Liver (tissue), 9 donors: ENCODE measurements around the gene NR4A1. TPM values are rescaled to one million over a fixed set of nuclear protein-coding genes. Genes with fewer than 3 reads are reported as not detected.

Experiments used
- DNase-seq: peaks from one replicate; pipeline ENCODE4 v3.0.0-alpha.2; 2017; ENCODE audit warnings: low spot score
- H3K27ac ChIP-seq, 2 donors: one replicate each; pipeline ENCODE4 v1.7.0; 2013; ENCODE audit warnings: inconsistent platforms in 2 of 2, low read length in 2 of 2, control low read depth in 1 of 2, low read depth in 1 of 2, mild to moderate bottlenecking in 1 of 2
- H3K27me3 ChIP-seq, 4 donors: one replicate each; pipeline versions ENCODE4 v1.6.1 to v1.7.0; 2013; ENCODE audit warnings: low read length in 3 of 4, inconsistent platforms in 1 of 4, mild to moderate bottlenecking in 1 of 4, moderate library complexity in 1 of 4; ENCODE audit not compliant: control insufficient read depth in 4 of 4, insufficient read depth in 4 of 4
- H3K36me3 ChIP-seq, 4 donors: one replicate each; pipeline versions ENCODE4 v1.6.1 to v1.7.0; 2013; ENCODE audit warnings: low read length in 3 of 4, mild to moderate bottlenecking in 3 of 4, low read depth in 1 of 4, moderate library complexity in 1 of 4; ENCODE audit not compliant: control insufficient read depth in 4 of 4, insufficient read depth in 3 of 4
- H3K4me1 ChIP-seq, 4 donors: one replicate each; pipeline versions ENCODE4 v1.6.1 to v1.7.0; 2013; ENCODE audit warnings: low read length in 3 of 4, mild to moderate bottlenecking in 3 of 4, moderate library complexity in 1 of 4; ENCODE audit not compliant: control insufficient read depth in 4 of 4, insufficient read depth in 4 of 4
- H3K4me3 ChIP-seq, 3 donors: one replicate each; pipeline versions ENCODE4 v1.6.1 to v1.7.0; 2013; ENCODE audit warnings: low read length in 3 of 3, control low read depth in 1 of 3, low read depth in 1 of 3, mild to moderate bottlenecking in 1 of 3
- H3K9ac ChIP-seq, 2 donors: one replicate each; pipeline ENCODE4 v1.7.0; 2013; ENCODE audit warnings: low read length in 2 of 2, mild to moderate bottlenecking in 2 of 2, moderate library complexity in 2 of 2, control low read depth in 1 of 2, low read depth in 1 of 2
- H3K9me3 ChIP-seq, 4 donors: one replicate each; pipeline versions ENCODE4 v1.6.1 to v1.7.0; 2013; ENCODE audit warnings: low read length in 3 of 4; ENCODE audit not compliant: control insufficient read depth in 4 of 4
- EGR1 ChIP-seq, 2 donors: IDR thresholded peaks; 2 replicates each; pipeline ENCODE4 v1.6.1; 2016 to 2018; ENCODE audit warnings: antibody characterized with exemption in 2 of 2, low read depth in 2 of 2
- FOXA1 ChIP-seq: IDR thresholded peaks from 2 replicates; pipeline ENCODE4 v1.6.1; 2016; ENCODE audit warnings: antibody characterized with exemption
- FOXA2 ChIP-seq: IDR thresholded peaks from 2 replicates; pipeline ENCODE4 v1.6.1; 2016; ENCODE audit warnings: antibody characterized with exemption
- GABPA ChIP-seq, 2 donors: IDR thresholded peaks in 1 of 2; conservative IDR thresholded peaks in 1 of 2; 2 replicates each; pipeline ENCODE4 v1.6.1; 2016; ENCODE audit warnings: antibody characterized with exemption in 2 of 2, mild to moderate bottlenecking in 1 of 2, moderate library complexity in 1 of 2
- HNF4A ChIP-seq, 2 donors: conservative IDR thresholded peaks; 2 replicates each; pipeline ENCODE4 v1.6.1; 2016; ENCODE audit warnings: antibody characterized with exemption in 2 of 2, mild to moderate bottlenecking in 2 of 2
- JUND ChIP-seq, 2 donors: IDR thresholded peaks; 2 replicates each; pipeline ENCODE4 v1.6.1; 2016; ENCODE audit warnings: antibody characterized with exemption in 2 of 2
- NR2F2 ChIP-seq: IDR thresholded peaks from 2 replicates; pipeline ENCODE4 v1.6.1; 2016; ENCODE audit warnings: antibody characterized with exemption
- RAD21 ChIP-seq, 2 donors: IDR thresholded peaks; 2 replicates each; pipeline ENCODE4 v1.6.1; 2016; ENCODE audit warnings: antibody characterized with exemption in 2 of 2, mild to moderate bottlenecking in 2 of 2
- RXRA ChIP-seq, 2 donors: IDR thresholded peaks; 2 replicates each; pipeline ENCODE4 v1.6.1; 2017 to 2018; ENCODE audit warnings: antibody characterized with exemption in 2 of 2, mild to moderate bottlenecking in 1 of 2
- SP1 ChIP-seq: IDR thresholded peaks from 2 replicates; pipeline ENCODE4 v1.6.1; 2018; ENCODE audit warnings: antibody characterized with exemption, mild to moderate bottlenecking
- YY1 ChIP-seq: IDR thresholded peaks from 2 replicates; pipeline ENCODE4 v1.6.1; 2016; ENCODE audit warnings: antibody characterized with exemption, mild to moderate bottlenecking
- WGBS: extraction: QIAGEN DNeasy Blood & Tissue Kit; methylation state at CpG from one replicate; pipeline ENCODE4 v1.1.7; 2013; 5-methylcytosine and 5-hydroxymethylcytosine counted together
- polyA plus RNA-seq, 2 donors: library from polyadenylated mRNA; stranded (reverse) in 1 of 2; unstranded in 1 of 2; fragments of 200-250 nt in 1 of 2; fragments of >200 nt in 1 of 2; fragmentation: Nextera tagmentation in 1 of 2; extraction: Ambion mirVana in 1 of 2; gene quantifications; one replicate each; pipeline versions ENCODE4 v1.2.1 to v1.2.3, GENCODE V29; 2013 to 2015
- total RNA-seq, 2 donors: library from RNA; depleted of rRNA; stranded (reverse); fragments of >200 nt; gene quantifications; one replicate each; pipeline ENCODE4 v1.2.3, GENCODE V29; 2014
- TF ChIP-seq, protein P1 (sequence below): IDR thresholded peaks from 2 replicates; pipeline ENCODE4 v1.6.1; 2016; ENCODE audit warnings: antibody characterized with exemption
- TF ChIP-seq, protein P2 (sequence below): IDR thresholded peaks from 2 replicates; pipeline ENCODE4 v1.6.1; 2016; ENCODE audit warnings: antibody characterized with exemption, mild to moderate bottlenecking
- TF ChIP-seq, protein P3 (sequence below): IDR thresholded peaks from 2 replicates; pipeline ENCODE4 v1.6.1; 2016; ENCODE audit warnings: antibody characterized with exemption
- TF ChIP-seq, protein P4 (sequence below): fragments of 150-350 bp; IDR thresholded peaks from 2 replicates; pipeline ENCODE4 v1.5.1; 2017; ENCODE audit warnings: improper control_type of control experiment, low read depth, low read length; ENCODE audit not compliant: missing input control
- donor health status: healthy.
- donor health status: healthy.
- donor health status: healthy.
- donor health status: healthy.
- donor health status: healthy.

The NR4A1 gene
- total and polyA plus RNA-seq, 4 donors, result 0.79 to 5.8 (median 3.4) TPM

DNA sequence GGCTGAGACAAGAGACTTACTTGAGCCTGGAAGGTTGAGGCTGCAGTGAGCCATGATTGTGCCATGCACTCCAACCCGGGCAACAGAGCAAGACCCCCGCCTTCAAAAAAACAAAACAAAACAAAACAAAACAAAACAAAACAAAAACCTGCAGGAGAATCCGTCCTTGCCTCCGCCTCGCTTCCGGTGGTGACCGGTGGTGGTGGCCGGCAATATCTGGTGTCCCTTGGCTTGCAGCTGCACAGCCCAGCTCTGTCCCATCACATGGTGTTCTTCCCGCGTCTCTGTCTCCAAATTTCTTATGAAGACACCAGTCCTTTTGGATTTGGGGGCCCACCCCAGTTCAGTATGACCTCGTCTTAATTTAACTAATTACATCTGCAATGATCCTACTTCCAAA is 38.2 kb downstream of the NR4A1 start:
- 91% methylated on average over 11 of the region's 11 CpGs for WGBS
- Histone ChIP-seq H3K36me3 (no peaks in the 10 kb centered on the region), H3K4me1 (peaks cover 0 to 16% (median 13%) of the 10 kb centered on the region in 4 donors), H3K27me3 (no peaks in the 10 kb centered on the region), H3K4me3 (no peak overlapping the region), H3K9me3 (no peaks in the 10 kb centered on the region), H3K27ac (no peak overlapping the region), H3K9ac (no peak overlapping the region)
- TF ChIP-seq FOXA2, result no peak
- no peak for TF ChIP-seq NR2F2
- TF ChIP-seq, protein P1, sequence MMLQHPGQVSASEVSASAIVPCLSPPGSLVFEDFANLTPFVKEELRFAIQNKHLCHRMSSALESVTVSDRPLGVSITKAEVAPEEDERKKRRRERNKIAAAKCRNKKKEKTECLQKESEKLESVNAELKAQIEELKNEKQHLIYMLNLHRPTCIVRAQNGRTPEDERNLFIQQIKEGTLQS, result no peak
- TF ChIP-seq GABPA (IDR thresholded peaks at IDR 0.05 in 1 of 2, conservative IDR thresholded peaks at IDR 0.05 in 1 of 2), result no peak
- no peak for TF ChIP-seq YY1
- no peak for TF ChIP-seq RXRA (IDR thresholded peaks at IDR 0.05)
- TF ChIP-seq, protein P2, sequence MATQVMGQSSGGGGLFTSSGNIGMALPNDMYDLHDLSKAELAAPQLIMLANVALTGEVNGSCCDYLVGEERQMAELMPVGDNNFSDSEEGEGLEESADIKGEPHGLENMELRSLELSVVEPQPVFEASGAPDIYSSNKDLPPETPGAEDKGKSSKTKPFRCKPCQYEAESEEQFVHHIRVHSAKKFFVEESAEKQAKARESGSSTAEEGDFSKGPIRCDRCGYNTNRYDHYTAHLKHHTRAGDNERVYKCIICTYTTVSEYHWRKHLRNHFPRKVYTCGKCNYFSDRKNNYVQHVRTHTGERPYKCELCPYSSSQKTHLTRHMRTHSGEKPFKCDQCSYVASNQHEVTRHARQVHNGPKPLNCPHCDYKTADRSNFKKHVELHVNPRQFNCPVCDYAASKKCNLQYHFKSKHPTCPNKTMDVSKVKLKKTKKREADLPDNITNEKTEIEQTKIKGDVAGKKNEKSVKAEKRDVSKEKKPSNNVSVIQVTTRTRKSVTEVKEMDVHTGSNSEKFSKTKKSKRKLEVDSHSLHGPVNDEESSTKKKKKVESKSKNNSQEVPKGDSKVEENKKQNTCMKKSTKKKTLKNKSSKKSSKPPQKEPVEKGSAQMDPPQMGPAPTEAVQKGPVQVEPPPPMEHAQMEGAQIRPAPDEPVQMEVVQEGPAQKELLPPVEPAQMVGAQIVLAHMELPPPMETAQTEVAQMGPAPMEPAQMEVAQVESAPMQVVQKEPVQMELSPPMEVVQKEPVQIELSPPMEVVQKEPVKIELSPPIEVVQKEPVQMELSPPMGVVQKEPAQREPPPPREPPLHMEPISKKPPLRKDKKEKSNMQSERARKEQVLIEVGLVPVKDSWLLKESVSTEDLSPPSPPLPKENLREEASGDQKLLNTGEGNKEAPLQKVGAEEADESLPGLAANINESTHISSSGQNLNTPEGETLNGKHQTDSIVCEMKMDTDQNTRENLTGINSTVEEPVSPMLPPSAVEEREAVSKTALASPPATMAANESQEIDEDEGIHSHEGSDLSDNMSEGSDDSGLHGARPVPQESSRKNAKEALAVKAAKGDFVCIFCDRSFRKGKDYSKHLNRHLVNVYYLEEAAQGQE, result no peak
- TF ChIP-seq RAD21 (IDR thresholded peaks at IDR 0.05), result no peak
- TF ChIP-seq, protein P3, sequence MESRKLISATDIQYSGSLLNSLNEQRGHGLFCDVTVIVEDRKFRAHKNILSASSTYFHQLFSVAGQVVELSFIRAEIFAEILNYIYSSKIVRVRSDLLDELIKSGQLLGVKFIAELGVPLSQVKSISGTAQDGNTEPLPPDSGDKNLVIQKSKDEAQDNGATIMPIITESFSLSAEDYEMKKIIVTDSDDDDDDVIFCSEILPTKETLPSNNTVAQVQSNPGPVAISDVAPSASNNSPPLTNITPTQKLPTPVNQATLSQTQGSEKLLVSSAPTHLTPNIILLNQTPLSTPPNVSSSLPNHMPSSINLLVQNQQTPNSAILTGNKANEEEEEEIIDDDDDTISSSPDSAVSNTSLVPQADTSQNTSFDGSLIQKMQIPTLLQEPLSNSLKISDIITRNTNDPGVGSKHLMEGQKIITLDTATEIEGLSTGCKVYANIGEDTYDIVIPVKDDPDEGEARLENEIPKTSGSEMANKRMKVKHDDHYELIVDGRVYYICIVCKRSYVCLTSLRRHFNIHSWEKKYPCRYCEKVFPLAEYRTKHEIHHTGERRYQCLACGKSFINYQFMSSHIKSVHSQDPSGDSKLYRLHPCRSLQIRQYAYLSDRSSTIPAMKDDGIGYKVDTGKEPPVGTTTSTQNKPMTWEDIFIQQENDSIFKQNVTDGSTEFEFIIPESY, result no peak
- no peak for DNase-seq

DNA sequence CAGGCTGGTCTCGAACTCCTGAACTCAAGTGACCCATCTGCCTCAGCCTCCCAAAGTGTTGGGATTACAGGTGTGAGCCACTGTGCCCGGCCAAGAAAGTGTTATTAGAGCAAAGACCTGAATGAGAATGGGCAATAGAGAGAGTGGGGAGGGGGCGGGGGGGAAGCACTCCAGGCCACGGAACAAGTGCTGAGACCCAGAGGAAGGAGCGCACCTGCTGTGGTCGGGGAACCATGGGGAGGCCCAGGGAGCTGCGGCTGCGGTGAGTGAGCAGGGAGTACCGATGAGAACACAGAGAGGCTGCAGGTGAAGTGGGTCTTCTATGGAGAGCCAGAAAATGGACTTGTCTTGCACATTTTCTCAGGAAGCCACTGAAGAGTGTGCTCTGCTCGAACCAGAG is 39.0 kb downstream of the NR4A1 start:
- H3K36me3 ChIP-seq, result no peaks in the 10 kb centered on the region
- TF ChIP-seq EGR1 (IDR thresholded peaks at IDR 0.05; ENCODE audit: low read depth in 2 of 2), result no peak
- TF ChIP-seq NR2F2, result no peak
- no peak for TF ChIP-seq JUND (IDR thresholded peaks at IDR 0.05)
- TF ChIP-seq, protein P4, sequence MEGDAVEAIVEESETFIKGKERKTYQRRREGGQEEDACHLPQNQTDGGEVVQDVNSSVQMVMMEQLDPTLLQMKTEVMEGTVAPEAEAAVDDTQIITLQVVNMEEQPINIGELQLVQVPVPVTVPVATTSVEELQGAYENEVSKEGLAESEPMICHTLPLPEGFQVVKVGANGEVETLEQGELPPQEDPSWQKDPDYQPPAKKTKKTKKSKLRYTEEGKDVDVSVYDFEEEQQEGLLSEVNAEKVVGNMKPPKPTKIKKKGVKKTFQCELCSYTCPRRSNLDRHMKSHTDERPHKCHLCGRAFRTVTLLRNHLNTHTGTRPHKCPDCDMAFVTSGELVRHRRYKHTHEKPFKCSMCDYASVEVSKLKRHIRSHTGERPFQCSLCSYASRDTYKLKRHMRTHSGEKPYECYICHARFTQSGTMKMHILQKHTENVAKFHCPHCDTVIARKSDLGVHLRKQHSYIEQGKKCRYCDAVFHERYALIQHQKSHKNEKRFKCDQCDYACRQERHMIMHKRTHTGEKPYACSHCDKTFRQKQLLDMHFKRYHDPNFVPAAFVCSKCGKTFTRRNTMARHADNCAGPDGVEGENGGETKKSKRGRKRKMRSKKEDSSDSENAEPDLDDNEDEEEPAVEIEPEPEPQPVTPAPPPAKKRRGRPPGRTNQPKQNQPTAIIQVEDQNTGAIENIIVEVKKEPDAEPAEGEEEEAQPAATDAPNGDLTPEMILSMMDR, result no peak
- TF ChIP-seq FOXA2, result no peak
- no peak for TF ChIP-seq YY1
- TF ChIP-seq HNF4A (conservative IDR thresholded peaks at IDR 0.05), result no peak
- TF ChIP-seq, protein P3, result no peak
- no peak for TF ChIP-seq RAD21 (IDR thresholded peaks at IDR 0.05)
- no peak for TF ChIP-seq SP1
- TF ChIP-seq, protein P2, result no peak
- no peak for TF ChIP-seq FOXA1
- H3K27me3 ChIP-seq, result no peaks in the 10 kb centered on the region
- H3K9me3 ChIP-seq, result no peaks in the 10 kb centered on the region
- DNase-seq, result no peak
- no peak overlapping the region for H3K9ac ChIP-seq
- 89% methylated on average over 10 of the region's 10 CpGs for WGBS
- H3K4me1 ChIP-seq, result peaks cover 0 to 19% (median 14%) of the 10 kb centered on the region in 4 donors
- H3K4me3 ChIP-seq, result no peak overlapping the region
- no peak overlapping the region for H3K27ac ChIP-seq
